ENCODE data around the gene MUC16. TPM values are rescaled to one million over a fixed set of nuclear protein-coding genes. Genes with fewer than 3 reads are reported as not detected.

The MUC16 gene
- total RNA-seq, 2 experiments from 2014 or later = under 0.01 TPM; not detected in 1

DNA sequence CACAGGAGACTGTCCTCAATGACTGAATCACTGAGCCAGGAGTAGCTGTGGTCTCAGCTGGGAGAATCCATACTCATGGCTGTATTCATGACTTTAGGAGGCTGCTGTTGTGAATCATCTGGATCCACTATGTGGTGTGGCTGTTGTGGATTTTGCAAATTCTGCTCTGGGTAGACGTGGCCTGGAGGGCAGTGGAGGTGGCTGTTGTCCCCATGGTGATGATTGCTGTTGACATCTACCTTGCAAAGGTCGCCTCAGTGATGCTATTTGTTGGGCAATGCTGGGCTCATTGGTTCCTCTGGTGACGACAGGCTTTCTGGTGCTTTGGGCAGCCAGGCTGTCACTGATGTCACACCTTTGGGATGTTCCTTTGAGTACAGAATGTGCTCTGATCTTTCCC lies 23.9 kb downstream of the MUC16 start:
- Histone ChIP-seq H3K9me2 (ENCODE audit: insufficient read depth, low read length) (no peaks in the 10 kb centered on the region), H3K4me3 (ENCODE audit: low read depth, low read length, poor library complexity, severe bottlenecking) (no peak overlapping the region), H2AFZ (ENCODE audit: low read length) (no peak overlapping the region), H3K4me1 (ENCODE audit: insufficient read depth, low read length, poor library complexity, severe bottlenecking) (no peaks in the 10 kb centered on the region), H3K9me3 (ENCODE audit: low read length) (no peaks in the 10 kb centered on the region), H4K20me1 (ENCODE audit: insufficient read depth, low read length) (no peaks in the 10 kb centered on the region), H3K79me2 (ENCODE audit: insufficient read depth, low read depth, low read length) (no peaks in the 10 kb centered on the region), H3K36me3 (ENCODE audit: insufficient read depth, low read length) (no peaks in the 10 kb centered on the region), H3K4me2 (ENCODE audit: low read length) (no peak overlapping the region), H3K27ac (ENCODE audit: low read depth, low read length, poor library complexity, severe bottlenecking) (no peak overlapping the region)
- no peak for DNase-seq (ENCODE audit: low spot score)
- no peak for TF ChIP-seq EZH2phosphoT487 (IDR thresholded peaks at IDR 0.05; ENCODE audit: borderline replicate concordance, low read depth, low read length)
- ChIA-PET CTCF (ENCODE audit: unreplicated experiment) (no interaction called here), POLR2A (no interaction called here)
- BruUV-seq (replicated peaks) = no TSS peak
- intact Hi-C loops (cut with micrococcal nuclease; ENCODE audit: unreplicated experiment) = no loop called here

DNA sequence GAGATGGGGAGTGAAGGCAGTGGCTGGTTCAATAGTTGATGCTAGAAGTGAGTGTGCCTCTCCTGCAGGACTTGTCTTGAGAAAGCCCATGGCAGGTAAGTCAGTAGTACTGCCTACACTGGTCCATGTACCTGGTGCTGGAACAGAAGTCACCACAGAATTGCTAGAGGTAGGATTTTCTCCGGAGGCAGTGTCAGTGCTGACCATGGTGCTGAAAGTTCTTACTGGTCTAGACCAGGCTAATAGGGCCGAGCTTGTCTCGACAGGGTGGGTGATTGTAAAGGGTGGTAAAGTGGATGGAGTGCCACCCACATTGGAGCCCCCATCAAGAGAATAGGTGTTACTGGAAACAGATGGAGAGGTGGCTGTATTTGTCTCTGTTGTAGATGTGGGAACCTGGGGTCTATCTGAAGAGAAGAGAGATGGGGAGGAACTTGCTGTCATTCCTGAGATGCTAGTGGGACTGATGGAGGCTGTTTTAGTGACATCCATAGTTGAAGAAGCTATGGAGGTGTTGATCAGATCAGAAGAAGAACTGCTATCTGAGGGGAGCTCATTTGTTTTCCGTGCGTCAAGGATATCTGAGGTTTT lies 36.6 kb downstream of the MUC16 start:
- DNase-seq (ENCODE audit: low spot score) = peak; percentile 13
- no peak overlapping the region for H3K4me3 ChIP-seq (ENCODE audit: low read depth, low read length, poor library complexity, severe bottlenecking)
- no peaks in the 10 kb centered on the region for H3K9me3 ChIP-seq (ENCODE audit: low read length)
- no peaks in the 10 kb centered on the region for H3K79me2 ChIP-seq (ENCODE audit: insufficient read depth, low read depth, low read length)
- POLR2A ChIA-PET = no interaction called here
- H3K36me3 ChIP-seq (ENCODE audit: insufficient read depth, low read length) = no peaks in the 10 kb centered on the region
- no peaks in the 10 kb centered on the region for H4K20me1 ChIP-seq (ENCODE audit: insufficient read depth, low read length)
- H2AFZ ChIP-seq (ENCODE audit: low read length) = no peak overlapping the region
- no TSS peak for BruUV-seq (replicated peaks)
- H3K4me1 ChIP-seq (ENCODE audit: insufficient read depth, low read length, poor library complexity, severe bottlenecking) = no peaks in the 10 kb centered on the region
- no peak overlapping the region for H3K4me2 ChIP-seq (ENCODE audit: low read length)
- CTCF ChIA-PET (ENCODE audit: unreplicated experiment) = no interaction called here
- no peak overlapping the region for H3K27ac ChIP-seq (ENCODE audit: low read depth, low read length, poor library complexity, severe bottlenecking)
- no peaks in the 10 kb centered on the region for H3K9me2 ChIP-seq (ENCODE audit: insufficient read depth, low read length)
- TF ChIP-seq, protein P1, sequence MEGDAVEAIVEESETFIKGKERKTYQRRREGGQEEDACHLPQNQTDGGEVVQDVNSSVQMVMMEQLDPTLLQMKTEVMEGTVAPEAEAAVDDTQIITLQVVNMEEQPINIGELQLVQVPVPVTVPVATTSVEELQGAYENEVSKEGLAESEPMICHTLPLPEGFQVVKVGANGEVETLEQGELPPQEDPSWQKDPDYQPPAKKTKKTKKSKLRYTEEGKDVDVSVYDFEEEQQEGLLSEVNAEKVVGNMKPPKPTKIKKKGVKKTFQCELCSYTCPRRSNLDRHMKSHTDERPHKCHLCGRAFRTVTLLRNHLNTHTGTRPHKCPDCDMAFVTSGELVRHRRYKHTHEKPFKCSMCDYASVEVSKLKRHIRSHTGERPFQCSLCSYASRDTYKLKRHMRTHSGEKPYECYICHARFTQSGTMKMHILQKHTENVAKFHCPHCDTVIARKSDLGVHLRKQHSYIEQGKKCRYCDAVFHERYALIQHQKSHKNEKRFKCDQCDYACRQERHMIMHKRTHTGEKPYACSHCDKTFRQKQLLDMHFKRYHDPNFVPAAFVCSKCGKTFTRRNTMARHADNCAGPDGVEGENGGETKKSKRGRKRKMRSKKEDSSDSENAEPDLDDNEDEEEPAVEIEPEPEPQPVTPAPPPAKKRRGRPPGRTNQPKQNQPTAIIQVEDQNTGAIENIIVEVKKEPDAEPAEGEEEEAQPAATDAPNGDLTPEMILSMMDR (conservative IDR thresholded peaks at IDR 0.05; ENCODE audit: low read length) = no peak
- no peak for TF ChIP-seq EZH2phosphoT487 (IDR thresholded peaks at IDR 0.05; ENCODE audit: borderline replicate concordance, low read depth, low read length)
- intact Hi-C loops (cut with micrococcal nuclease; ENCODE audit: unreplicated experiment) = no loop called here

DNA sequence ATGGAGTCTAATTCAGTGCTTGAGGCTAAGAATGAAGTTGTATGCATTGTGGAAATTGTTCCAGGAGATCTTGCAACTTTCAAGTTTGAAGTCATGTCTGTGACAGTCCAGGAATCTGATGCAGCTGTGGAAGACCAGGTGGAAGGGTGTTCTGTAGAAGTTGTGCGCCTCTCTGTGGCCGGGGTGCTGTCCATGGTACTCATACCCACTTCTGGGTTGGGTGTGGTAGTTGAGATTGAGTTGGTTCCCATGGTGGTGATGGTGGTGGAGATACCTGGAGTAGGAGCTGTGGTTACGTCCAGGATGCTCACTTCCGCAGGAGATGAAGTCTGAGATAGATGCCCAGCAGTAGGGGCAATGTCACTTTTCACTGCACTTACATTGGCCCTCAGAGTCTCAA lies 44.3 kb downstream of the MUC16 start:
- H3K36me3 ChIP-seq (ENCODE audit: insufficient read depth, low read length) = no peaks in the 10 kb centered on the region
- no peak for TF ChIP-seq EZH2phosphoT487 (IDR thresholded peaks at IDR 0.05; ENCODE audit: borderline replicate concordance, low read depth, low read length)
- TF ChIP-seq, protein P1 (conservative IDR thresholded peaks at IDR 0.05; ENCODE audit: low read length) = no peak
- intact Hi-C loops (cut with micrococcal nuclease; ENCODE audit: unreplicated experiment) = no loop called here
- DNase-seq (ENCODE audit: low spot score) = no peak
- no peak overlapping the region for H2AFZ ChIP-seq (ENCODE audit: low read length)
- ChIA-PET CTCF (ENCODE audit: unreplicated experiment) (no interaction called here), POLR2A (no interaction called here)
- H3K4me1 ChIP-seq (ENCODE audit: insufficient read depth, low read length, poor library complexity, severe bottlenecking) = no peaks in the 10 kb centered on the region
- H3K79me2 ChIP-seq (ENCODE audit: insufficient read depth, low read depth, low read length) = no peaks in the 10 kb centered on the region
- H3K4me3 ChIP-seq (ENCODE audit: low read depth, low read length, poor library complexity, severe bottlenecking) = no peak overlapping the region
- BruUV-seq (replicated peaks) = no TSS peak
- H3K4me2 ChIP-seq (ENCODE audit: low read length) = no peak overlapping the region
- H3K9me3 ChIP-seq (ENCODE audit: low read length) = no peaks in the 10 kb centered on the region
- H3K9me2 ChIP-seq (ENCODE audit: insufficient read depth, low read length) = no peaks in the 10 kb centered on the region
- no peaks in the 10 kb centered on the region for H4K20me1 ChIP-seq (ENCODE audit: insufficient read depth, low read length)
- no peak overlapping the region for H3K27ac ChIP-seq (ENCODE audit: low read depth, low read length, poor library complexity, severe bottlenecking)

Other genes starting within 250 kb of the MUC16 start
- 19.7 and 29.0 TPM in 2 replicates for gene ZNF558, start 178.1 kb downstream of the MUC16 start, total RNA-seq (2014; rRNA removed; shearing (Covaris generic))
- 18.0 and 23.5 TPM in 2 replicates for gene ZNF558, start 178.1 kb downstream of the MUC16 start, total RNA-seq (2022)
- gene MBD3L1, start 178.0 kb downstream of the MUC16 start, total RNA-seq (2014; rRNA removed; shearing (Covaris generic)) = not detected in 2 replicates
- gene MBD3L1, start 178.0 kb downstream of the MUC16 start, total RNA-seq (2022) = not detected in 2 replicates
- gene OR1M1, start 76.7 kb upstream of the MUC16 start, total RNA-seq (2014; rRNA removed; shearing (Covaris generic)) = not detected in 2 replicates
- not detected in 2 replicates for gene OR1M1, start 76.7 kb upstream of the MUC16 start, total RNA-seq (2022)
- gene OR7G2, start 97.1 kb upstream of the MUC16 start, total RNA-seq (2014; rRNA removed; shearing (Covaris generic)) = not detected in 2 replicates
- gene OR7G2, start 97.1 kb upstream of the MUC16 start, total RNA-seq (2022) = not detected in 2 replicates
- not detected in 2 replicates for gene OR7G1, start 105.4 kb upstream of the MUC16 start, total RNA-seq (2014; rRNA removed; shearing (Covaris generic))
- gene OR7G1, start 105.4 kb upstream of the MUC16 start, total RNA-seq (2022) = not detected in 2 replicates
- gene OR7G3, start 116.5 kb upstream of the MUC16 start, total RNA-seq (2014; rRNA removed; shearing (Covaris generic)) = not detected in 2 replicates
- gene OR7G3, start 116.5 kb upstream of the MUC16 start, total RNA-seq (2022) = not detected in 2 replicates
- 19.9 and 26.5 TPM in 2 replicates for gene ZNF317, start 130.0 kb upstream of the MUC16 start, total RNA-seq (2014; rRNA removed; shearing (Covaris generic))
- 37.4 and 40.2 TPM in 2 replicates for gene ZNF317, start 130.0 kb upstream of the MUC16 start, total RNA-seq (2022)
- gene OR7D2, start 168.6 kb upstream of the MUC16 start, total RNA-seq (2014; rRNA removed; shearing (Covaris generic)) = not detected in 2 replicates
- not detected in 2 replicates for gene OR7D2, start 168.6 kb upstream of the MUC16 start, total RNA-seq (2022)
- gene OR7D4, start 209.2 kb upstream of the MUC16 start, total RNA-seq (2014; rRNA removed; shearing (Covaris generic)) = not detected in 2 replicates
- not detected in 2 replicates for gene OR7D4, start 209.2 kb upstream of the MUC16 start, total RNA-seq (2022)
- not detected in 2 replicates for gene OR7E24, start 240.5 kb upstream of the MUC16 start, total RNA-seq (2014; rRNA removed; shearing (Covaris generic))
- not detected in 2 replicates for gene OR7E24, start 240.5 kb upstream of the MUC16 start, total RNA-seq (2022)

Data from OCI-LY7 (cell line).